ENCODE measurements around the gene ATF3.

ATF3 gene

GRCh38 chr1:212609701-212610574 is 1.4 kb downstream of the ATF3 start:
- DNase-seq = no peak

- DNase-seq = no peak
These were observed 2.0 kb downstream of the ATF3 start for GRCh38 chr1:212610575-212610967.

- no peak for DNase-seq
These were observed 2.7 kb downstream of the ATF3 start for GRCh38 chr1:212611000-212611948.

- DNase-seq = no peak
These were observed 3.7 kb downstream of the ATF3 start for GRCh38 chr1:212612041-212612961.

GRCh38 chr1:212613440-212614335 is 5.1 kb downstream of the ATF3 start:
- DNase-seq = no peak

- DNase-seq = no peak
These were observed 6.1 kb downstream of the ATF3 start for GRCh38 chr1:212614453-212615200.

GRCh38 chr1:212615201-212615470 is 6.6 kb downstream of the ATF3 start:
- DNase-seq = no peak

- no peak for DNase-seq
These were observed 10.1 kb downstream of the ATF3 start for GRCh38 chr1:212618466-212619210.

- no peak for DNase-seq
These were observed 11.7 kb downstream of the ATF3 start for GRCh38 chr1:212620293-212620692.

- DNase-seq = no peak
These were observed 12.7 kb downstream of the ATF3 start for GRCh38 chr1:212621043-212621948.

- DNase-seq = no peak
These were observed 13.4 kb downstream of the ATF3 start for GRCh38 chr1:212621949-212622305.

- DNase-seq = no peak
These were observed 13.9 kb downstream of the ATF3 start for GRCh38 chr1:212622467-212622866.

- DNase-seq = no peak
These were observed 14.3 kb downstream of the ATF3 start for GRCh38 chr1:212622906-212623305.

GRCh38 chr1:212623603-212624002 is 15.0 kb downstream of the ATF3 start:
- no peak for DNase-seq

GRCh38 chr1:212624976-212625501 is 16.5 kb downstream of the ATF3 start:
- no peak for DNase-seq

GRCh38 chr1:212625781-212626450 is 17.4 kb downstream of the ATF3 start:
- DNase-seq = no peak

GRCh38 chr1:212628046-212628445 is 19.5 kb downstream of the ATF3 start:
- no peak for DNase-seq

GRCh38 chr1:212628813-212629415 is 20.4 kb downstream of the ATF3 start:
- DNase-seq = no peak
